Ovary (tissue), 9 donors: ENCODE data around the gene ZMIZ1. TPM values are rescaled to one million over a fixed set of nuclear protein-coding genes. Genes with fewer than 3 reads are reported as not detected.

ENCODE experiments used
- DNase-seq, 5 donors: peaks; one replicate each; pipeline ENCODE4 v3.0.0-alpha.2; 2019 to 2020
- H3K27ac ChIP-seq, 2 donors: fragments of 200-600 bp; one replicate each; pipeline versions ENCODE4 v1.5.1 to v1.8.0; 2019 to 2022
- H3K27me3 ChIP-seq: fragments of 200-600 bp; one replicate; pipeline ENCODE4 v1.8.0; 2022
- H3K36me3 ChIP-seq: fragments of 200-600 bp; sonication (generic); one replicate; pipeline ENCODE4 v1.5.1; 2019
- H3K4me1 ChIP-seq: one replicate; pipeline ENCODE4 v1.8.1; 2013; ENCODE audit warnings: mild to moderate bottlenecking, moderate library complexity; ENCODE audit not compliant: insufficient read depth
- H3K4me3 ChIP-seq: fragments of 200-600 bp; sonication (generic); one replicate; pipeline ENCODE4 v1.5.1; 2017
- H3K9me3 ChIP-seq, 2 donors: fragments of 200-600 bp in 1 of 2; sonication (generic) in 1 of 2; one replicate each; pipeline versions ENCODE4 v1.5.1 to v1.8.1; 2013 to 2019; ENCODE audit warnings: mild to moderate bottlenecking in 1 of 2, moderate library complexity in 1 of 2
- CTCF ChIP-seq, 3 donors: fragments of 450-650 bp in 2 of 3; fragments of 200-600 bp in 1 of 3; IDR thresholded peaks; one replicate each; pipeline versions ENCODE4 v1.5.1 to v1.8.0; 2016 to 2022; ENCODE audit warnings: antibody characterized with exemption in 3 of 3, mild to moderate bottlenecking in 1 of 3
- EP300 ChIP-seq: sonication (generic); formaldehyde crosslinking; IDR thresholded peaks from one replicate; pipeline ENCODE4 v1.6.1; 2017; ENCODE audit warnings: antibody characterized with exemption
- POLR2A ChIP-seq: fragments of 450-650 bp; IDR thresholded peaks from one replicate; pipeline ENCODE4 v1.6.1; 2017; ENCODE audit warnings: antibody characterized with exemption, mild to moderate bottlenecking, moderate library complexity
- WGBS, 3 donors: extraction: QIAGEN DNeasy Blood & Tissue Kit in 1 of 3; methylation state at CpG; one replicate each; pipeline versions ENCODE4 v1.1.5 to v1.1.7; 2013 to 2017; 5-methylcytosine and 5-hydroxymethylcytosine counted together
- intact Hi-C, 4 donors: fragments of 100-400 bp; cut with DNase I; formaldehyde crosslinking; loops; one replicate each; pipeline versions ENCODE4 v1.11.0 to v1.15.1; 2022 to 2023
- polyA plus RNA-seq, 2 donors: library from polyadenylated mRNA; stranded (reverse); fragments of 200-250 nt in 1 of 2; fragments of 350-450 nt in 1 of 2; fragmentation: Illumina TruSeq in 1 of 2; extraction: RNeasy Lipid Tissue Mini Kit (QIAGEN cat#74804) in 1 of 2; gene quantifications; one replicate each; pipeline ENCODE4 v1.2.3, GENCODE V29; 2013 to 2014
- total RNA-seq, 7 donors: library from RNA; depleted of rRNA in 2 of 7; stranded (reverse); fragments of >200 nt in 2 of 7; fragmentation: NEBNext Ultra II Directional in 3 of 7; extraction: Animal tissue kit (Norgen Biotek cat#: 25700) in 3 of 7; gene quantifications; one replicate each; pipeline versions ENCODE4 v1.1.0 to v1.2.4, GENCODE V29; 2016 to 2023
- donor health status: DM: no; HTN: no; CAD: no; lungs with moderate emphysema.
- donor health status: DM: no; HTN: no; CAD: no.
- donor health status: Bipolar disorder and iron deficiency.
- donor health status: DM: yes; HTN: yes; CAD: no.
- donor health status: DM: no; HTN: no; CAD: no.
- donor health status: DM: yes; HTN: yes; CAD: no.

ZMIZ1 gene
- total and polyA plus RNA-seq, 9 donors = 30.3 to 117 (median 69.1) TPM

DNA sequence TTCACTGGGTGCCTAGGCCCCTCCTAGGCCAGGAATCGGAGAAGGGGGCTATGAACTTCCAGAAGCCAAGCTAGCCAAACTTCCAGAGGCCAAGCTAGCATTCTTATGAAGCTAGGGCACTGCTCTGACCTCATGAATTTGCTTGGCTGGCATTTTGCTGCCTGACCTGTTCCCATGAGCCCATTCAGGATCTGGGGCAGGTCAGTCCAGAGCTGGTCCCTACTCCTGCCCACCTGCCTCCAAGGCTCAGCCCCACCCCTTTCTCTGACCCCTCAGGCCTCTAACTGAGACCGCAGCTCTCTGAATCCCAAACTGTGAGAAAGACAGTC, 277.2 kb downstream of the ZMIZ1 start:
- Histone ChIP-seq H3K4me3 (no peak overlapping the region), H3K4me1 (peaks cover 14% of the 10 kb centered on the region), H3K27ac (no peak overlapping the region), H3K9me3 (no peaks in the 10 kb centered on the region), H3K36me3 (no peaks in the 10 kb centered on the region), H3K27me3 (no peaks in the 10 kb centered on the region)
- TF ChIP-seq EP300 (no peak), CTCF (IDR thresholded peaks at IDR 0.05) (no peak), POLR2A (no peak)
- intact Hi-C loops = no loop called here
- WGBS, 3 donors = 85 to 95% (median 90%) methylated on average over 2 of the region's 2 CpGs
- DNase-seq = peak in 1 of 5 donors; percentile 6

DNA sequence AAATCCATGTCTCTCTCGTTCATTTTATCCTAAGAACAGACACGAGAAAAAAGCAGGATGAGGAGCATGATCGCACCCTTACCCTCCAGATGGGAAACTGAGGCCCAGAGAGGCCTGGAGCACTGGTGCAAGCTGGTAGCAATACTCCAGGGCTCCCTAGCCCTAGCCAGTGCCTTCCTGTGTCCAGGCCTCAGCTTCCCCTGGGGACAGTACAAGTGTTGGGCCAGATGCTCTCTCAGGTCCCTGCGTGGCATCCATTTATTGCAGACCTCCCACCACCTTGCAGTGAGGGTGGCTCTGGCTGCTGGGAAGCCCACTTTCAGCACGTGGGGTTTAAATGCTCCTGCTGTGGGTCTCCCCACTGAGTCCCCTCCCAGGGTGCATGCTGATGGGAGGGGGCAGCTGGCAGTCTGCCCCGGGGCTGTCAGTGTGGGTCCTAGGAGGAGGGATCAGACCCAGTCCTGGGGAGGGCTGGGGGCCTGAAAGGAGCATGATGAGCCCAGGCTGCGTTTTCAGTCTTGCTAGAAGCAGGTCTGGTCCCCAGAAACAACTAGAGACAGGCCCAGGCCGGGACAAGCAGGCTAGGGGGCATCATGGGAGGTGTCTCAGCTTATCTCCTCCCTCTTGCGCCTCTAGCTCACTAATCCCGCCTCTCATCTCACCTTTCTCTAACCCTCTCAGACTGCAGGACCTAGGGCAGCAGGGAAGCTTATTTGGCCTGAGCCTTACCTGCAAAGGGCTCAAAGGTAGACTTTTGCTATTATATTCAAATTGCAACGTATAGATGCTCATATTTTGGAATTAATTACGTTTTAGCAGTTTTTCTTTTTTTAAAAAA, 277.8 kb downstream of the ZMIZ1 start:
- DNase-seq = peak in 3 of 5 donors; percentile 39 to 61 (median 60)
- H3K4me3 ChIP-seq = no peak overlapping the region
- no peak overlapping the region for H3K27ac ChIP-seq
- TF ChIP-seq EP300 = no peak
- TF ChIP-seq POLR2A = no peak
- no peak for TF ChIP-seq CTCF (IDR thresholded peaks at IDR 0.05)
- H3K4me1 ChIP-seq = peaks cover 14% of the 10 kb centered on the region
- no peaks in the 10 kb centered on the region for H3K9me3 ChIP-seq
- intact Hi-C loops = no loop called here
- no peaks in the 10 kb centered on the region for H3K27me3 ChIP-seq
- WGBS, 3 donors = 46 to 57% (median 52%) methylated on average over 12 of the region's 12 CpGs
- H3K36me3 ChIP-seq = no peaks in the 10 kb centered on the region

DNA sequence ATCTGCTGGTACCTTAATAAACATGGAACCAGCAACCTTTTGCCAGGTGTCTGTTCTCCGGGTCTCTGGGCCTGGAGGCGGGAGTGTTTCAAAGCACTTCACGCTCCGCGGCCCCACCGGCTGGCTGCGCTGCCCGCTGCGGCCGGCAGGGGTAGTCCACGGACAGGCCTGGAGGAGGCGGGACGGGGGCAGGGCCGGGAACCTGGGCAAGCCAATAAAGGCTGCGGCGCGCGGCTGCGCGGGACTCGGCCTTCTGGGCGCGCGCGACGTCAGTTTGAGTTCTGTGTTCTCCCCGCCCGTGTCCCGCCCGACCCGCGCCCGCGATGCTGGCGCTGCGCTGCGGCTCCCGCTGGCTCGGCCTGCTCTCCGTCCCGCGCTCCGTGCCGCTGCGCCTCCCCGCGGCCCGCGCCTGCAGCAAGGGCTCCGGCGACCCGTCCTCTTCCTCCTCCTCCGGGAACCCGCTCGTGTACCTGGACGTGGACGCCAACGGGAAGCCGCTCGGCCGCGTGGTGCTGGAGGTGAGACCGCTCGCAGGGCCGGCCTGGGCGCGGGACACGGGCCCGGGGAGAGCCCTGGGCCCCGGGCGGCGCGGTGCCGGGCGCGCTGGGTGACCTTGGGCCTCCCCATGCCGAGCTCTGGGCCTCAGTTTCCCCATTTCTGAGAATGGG, 278.6 kb downstream of the ZMIZ1 start, which contains the start of gene PPIF:
Gene PPIF (plus strand): TSS at position 244 of the 668 bp plus-strand sequence. CDS start 80 bp downstream, at position 324.
- H3K27ac ChIP-seq = peak within 1 kb of the TSS; percentile 63 to 87

More for the DNA sequence above, 278.6 kb downstream of the ZMIZ1 start, which contains the start of gene PPIF:
- H3K9me3 ChIP-seq = no peaks in the 10 kb centered on the region
- intact Hi-C loops = no loop called here
- no peaks in the 10 kb centered on the region for H3K36me3 ChIP-seq
- peaks cover 14% of the 10 kb centered on the region for H3K4me1 ChIP-seq
- peak within 1 kb of the TSS; percentile 63 for H3K4me3 ChIP-seq
- no peaks in the 10 kb centered on the region for H3K27me3 ChIP-seq
- TF ChIP-seq POLR2A = peak; percentile 90
- no peak for TF ChIP-seq EP300
- TF ChIP-seq CTCF (IDR thresholded peaks at IDR 0.05) = peak; percentile 96 to 98 (median 96)
- 0 to 1% (median 0%) methylated on average over 40 to 77 of the region's 77 CpGs for WGBS, 3 donors
- peak; percentile 94 to 97 (median 95) for DNase-seq
